Fibroblast of skin of right biceps (primary cell): ENCODE results near the gene GRP.

Source experiments
- DNase-seq: peaks from one replicate; pipeline ENCODE4 v3.0.0-alpha.2; 2013

GRP gene

GRCh38 chr18:59268721-59269562, 49.0 kb downstream of the GRP start:
- DNase-seq = peak; percentile 34

GRCh38 chr18:59269563-59270119, 49.7 kb downstream of the GRP start:
- DNase-seq = no peak

- no peak for DNase-seq
These were observed 50.8 kb downstream of the GRP start for GRCh38 chr18:59270689-59271257.

GRCh38 chr18:59271606-59272220, 51.8 kb downstream of the GRP start:
- DNase-seq = no peak

- no peak for DNase-seq
These were observed 52.4 kb downstream of the GRP start for GRCh38 chr18:59272221-59272888.

GRCh38 chr18:59272891-59273758, 53.2 kb downstream of the GRP start, which contains the start of gene RAX:
RAX (minus strand) TSS chr18:59273454; CDS start chr18:59273206, 248 bp downstream.
- DNase-seq = peak; percentile 45

- DNase-seq = no peak
These were observed 54.0 kb downstream of the GRP start for GRCh38 chr18:59273759-59274532.

- DNase-seq = no peak
These were observed 54.6 kb downstream of the GRP start for GRCh38 chr18:59274533-59274928.

GRCh38 chr18:59275406-59275949, 55.5 kb downstream of the GRP start:
- DNase-seq = no peak

GRCh38 chr18:59276047-59276446, 56.1 kb downstream of the GRP start:
- DNase-seq = no peak

- DNase-seq = no peak
These were observed 58.8 kb downstream of the GRP start for GRCh38 chr18:59278793-59279192.

GRCh38 chr18:59279193-59279592, 59.2 kb downstream of the GRP start:
- DNase-seq = no peak

- DNase-seq = no peak
These were observed 59.8 kb downstream of the GRP start for GRCh38 chr18:59279722-59280121.
